Measurements from ENCODE around the gene FCER2.

DNA sequence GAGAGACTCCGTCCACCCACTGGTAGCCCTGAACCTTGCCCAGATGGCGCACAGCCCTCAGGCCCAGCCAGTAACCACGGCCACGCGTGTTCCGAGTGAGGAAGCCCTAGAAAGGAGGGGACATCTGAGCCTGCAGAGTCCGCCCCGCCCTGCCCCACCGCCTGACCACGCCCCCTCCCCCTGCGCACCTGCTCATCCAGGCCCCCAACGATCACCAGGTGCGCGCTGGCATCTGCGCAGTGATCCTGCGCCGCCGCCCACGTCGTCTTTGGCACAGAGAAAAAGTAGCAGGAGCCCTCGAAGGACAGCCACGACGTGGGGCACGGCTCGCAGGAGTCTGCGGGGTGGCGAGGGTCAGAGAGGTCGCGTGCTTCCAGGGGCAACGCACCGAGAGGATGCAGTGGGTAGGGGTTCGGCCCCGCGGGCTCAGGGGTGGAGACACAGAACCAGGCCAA lies 27.9 kb upstream of the FCER2 start:
- TF ChIP-seq, protein P1, sequence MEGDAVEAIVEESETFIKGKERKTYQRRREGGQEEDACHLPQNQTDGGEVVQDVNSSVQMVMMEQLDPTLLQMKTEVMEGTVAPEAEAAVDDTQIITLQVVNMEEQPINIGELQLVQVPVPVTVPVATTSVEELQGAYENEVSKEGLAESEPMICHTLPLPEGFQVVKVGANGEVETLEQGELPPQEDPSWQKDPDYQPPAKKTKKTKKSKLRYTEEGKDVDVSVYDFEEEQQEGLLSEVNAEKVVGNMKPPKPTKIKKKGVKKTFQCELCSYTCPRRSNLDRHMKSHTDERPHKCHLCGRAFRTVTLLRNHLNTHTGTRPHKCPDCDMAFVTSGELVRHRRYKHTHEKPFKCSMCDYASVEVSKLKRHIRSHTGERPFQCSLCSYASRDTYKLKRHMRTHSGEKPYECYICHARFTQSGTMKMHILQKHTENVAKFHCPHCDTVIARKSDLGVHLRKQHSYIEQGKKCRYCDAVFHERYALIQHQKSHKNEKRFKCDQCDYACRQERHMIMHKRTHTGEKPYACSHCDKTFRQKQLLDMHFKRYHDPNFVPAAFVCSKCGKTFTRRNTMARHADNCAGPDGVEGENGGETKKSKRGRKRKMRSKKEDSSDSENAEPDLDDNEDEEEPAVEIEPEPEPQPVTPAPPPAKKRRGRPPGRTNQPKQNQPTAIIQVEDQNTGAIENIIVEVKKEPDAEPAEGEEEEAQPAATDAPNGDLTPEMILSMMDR (IDR thresholded peaks at IDR 0.05; ENCODE audit: low read length): no peak
- TF ChIP-seq EZH2phosphoT487 (IDR thresholded peaks at IDR 0.05; ENCODE audit: low read length): no peak
